GM18508 (cell line): ENCODE results near the gene NEK2.
"Not testable (repeated sequence)": the region's sequence is repeated elsewhere in the genome, so short reads cannot be mapped to it uniquely, and the experiment has no call there.

Source experiments
- ATAC-seq: cut with Tn5 transposase; IDR thresholded peaks from one replicate; pipeline ENCODE4 v1.9.1; 2021; ENCODE audit warnings: moderate number of reproducible peaks; ENCODE audit not compliant: insufficient read depth, unreplicated experiment

Gene NEK2

GRCh38 chr1:211675230-211676105 lies at the start of gene NEK2:
NEK2 (minus strand) TSS chr1:211675621; CDS start chr1:211675479, 142 bp downstream.
- ATAC-seq = peak; percentile 84

- no peak for ATAC-seq
These were observed 49.3 kb upstream of the NEK2 start for GRCh38 chr1:211724687-211725196.

GRCh38 chr1:211723273-211723672 lies 47.9 kb upstream of the NEK2 start:
- no peak for ATAC-seq

- no peak for ATAC-seq
These were observed 47.1 kb upstream of the NEK2 start for GRCh38 chr1:211722277-211723175.

GRCh38 chr1:211716555-211716954 lies 41.1 kb upstream of the NEK2 start:
- ATAC-seq = not testable (repeated sequence)

- no peak for ATAC-seq
These were observed 40.5 kb upstream of the NEK2 start for GRCh38 chr1:211715971-211716370.

GRCh38 chr1:211714154-211714553 lies 38.7 kb upstream of the NEK2 start:
- no peak for ATAC-seq

- ATAC-seq = no peak
These were observed 37.8 kb upstream of the NEK2 start for GRCh38 chr1:211713231-211713630.

GRCh38 chr1:211711315-211711705 lies 35.9 kb upstream of the NEK2 start:
- ATAC-seq = no peak

GRCh38 chr1:211710566-211711314 lies 35.3 kb upstream of the NEK2 start:
- ATAC-seq = no peak

- ATAC-seq = no peak
These were observed 33.5 kb upstream of the NEK2 start for GRCh38 chr1:211708926-211709325.

- ATAC-seq = no peak
These were observed 32.6 kb upstream of the NEK2 start for GRCh38 chr1:211708006-211708405.

GRCh38 chr1:211705467-211706091 lies 30.2 kb upstream of the NEK2 start:
- no peak for ATAC-seq

- no peak for ATAC-seq
These were observed 29.1 kb upstream of the NEK2 start for GRCh38 chr1:211704543-211704942.

- no peak for ATAC-seq
These were observed 28.6 kb upstream of the NEK2 start for GRCh38 chr1:211703812-211704537.

- ATAC-seq = no peak
These were observed 26.3 kb upstream of the NEK2 start for GRCh38 chr1:211701733-211702132.

- no peak for ATAC-seq
These were observed 23.6 kb upstream of the NEK2 start for GRCh38 chr1:211699059-211699458.

GRCh38 chr1:211698161-211699026 lies 23.0 kb upstream of the NEK2 start:
- no peak for ATAC-seq
